Measurements from ENCODE around the gene TNC.

DNA sequence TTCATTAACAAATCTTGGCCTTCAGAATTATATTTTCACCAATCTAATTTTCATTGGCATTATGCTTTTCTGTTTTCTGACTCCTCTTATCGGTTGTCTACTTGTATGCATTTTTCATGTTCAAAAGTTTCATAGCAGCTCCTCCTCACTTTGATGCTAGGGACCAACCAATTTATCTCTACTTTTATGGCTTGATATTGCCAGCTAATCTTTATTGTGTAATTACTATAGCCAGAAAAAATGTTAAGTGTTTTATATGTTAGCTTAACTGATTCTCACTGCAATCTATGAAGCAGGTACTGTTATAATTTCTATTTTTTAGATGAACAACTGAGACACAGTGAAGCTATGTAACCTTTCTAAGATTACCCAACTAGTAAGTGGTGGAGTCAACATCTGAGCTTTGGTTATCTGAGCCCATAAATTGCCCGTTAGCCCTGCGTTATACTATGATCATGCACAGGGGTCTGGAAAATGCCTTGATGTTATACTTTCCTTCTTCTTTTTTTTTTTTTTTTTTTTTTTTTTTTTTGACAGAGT, 34.4 kb upstream of the TNC start:
- TF ChIP-seq, protein P1, sequence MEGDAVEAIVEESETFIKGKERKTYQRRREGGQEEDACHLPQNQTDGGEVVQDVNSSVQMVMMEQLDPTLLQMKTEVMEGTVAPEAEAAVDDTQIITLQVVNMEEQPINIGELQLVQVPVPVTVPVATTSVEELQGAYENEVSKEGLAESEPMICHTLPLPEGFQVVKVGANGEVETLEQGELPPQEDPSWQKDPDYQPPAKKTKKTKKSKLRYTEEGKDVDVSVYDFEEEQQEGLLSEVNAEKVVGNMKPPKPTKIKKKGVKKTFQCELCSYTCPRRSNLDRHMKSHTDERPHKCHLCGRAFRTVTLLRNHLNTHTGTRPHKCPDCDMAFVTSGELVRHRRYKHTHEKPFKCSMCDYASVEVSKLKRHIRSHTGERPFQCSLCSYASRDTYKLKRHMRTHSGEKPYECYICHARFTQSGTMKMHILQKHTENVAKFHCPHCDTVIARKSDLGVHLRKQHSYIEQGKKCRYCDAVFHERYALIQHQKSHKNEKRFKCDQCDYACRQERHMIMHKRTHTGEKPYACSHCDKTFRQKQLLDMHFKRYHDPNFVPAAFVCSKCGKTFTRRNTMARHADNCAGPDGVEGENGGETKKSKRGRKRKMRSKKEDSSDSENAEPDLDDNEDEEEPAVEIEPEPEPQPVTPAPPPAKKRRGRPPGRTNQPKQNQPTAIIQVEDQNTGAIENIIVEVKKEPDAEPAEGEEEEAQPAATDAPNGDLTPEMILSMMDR (IDR thresholded peaks at IDR 0.05): no peak
- TF ChIP-seq POLR2A (IDR thresholded peaks at IDR 0.05): no peak
